Caco-2 (cell line): ENCODE results near the gene ANGPTL4. TPM values are rescaled to one million over a fixed set of nuclear protein-coding genes. Genes with fewer than 3 reads are reported as not detected.

Source experiments
- BruUV-seq: library from RNA; stranded (reverse); fragments of 400-500 nt; replicated peaks from 2 replicates; lab custom pipeline; 2021; lab: Mats Ljungman, UMichigan
- CTCF ChIA-PET: fragments of 300-600 bp; sonication (Branson Sonifier 250); formaldehyde crosslinking; loops from one replicate; lab custom pipeline; 2022; ENCODE audit warnings: antibody characterized with exemption; lab: Charles Lee
- POLR2A ChIA-PET: fragments of 300-600 bp; sonication (Branson Sonifier 250); formaldehyde crosslinking; loops from one replicate; lab custom pipeline; 2022; ENCODE audit warnings: antibody characterized with exemption; lab: Charles Lee
- DNase-seq, 2 experiments: peaks; one replicate each; pipeline versions ENCODE4 v3.0.0 to v3.0.0-alpha.2; 2020 to 2022
- H3K27me3 ChIP-seq: replicated peaks from 2 replicates; pipeline ENCODE4 v1.6.0; 2011; ENCODE audit warnings: low read length; ENCODE audit not compliant: control insufficient read depth, insufficient read depth
- H3K36me3 ChIP-seq: 2 replicates; pipeline ENCODE4 v1.5.1; 2011; ENCODE audit warnings: low read length; ENCODE audit not compliant: control insufficient read depth, insufficient read depth
- H3K4me1 ChIP-seq: fragments of 250-450 bp; sonication (Bioruptor Pico); 2 replicates; pipeline ENCODE4 v1.5.1; 2020; ENCODE audit warnings: mild to moderate bottlenecking
- H3K4me3 ChIP-seq: 2 replicates; pipeline ENCODE4 v1.5.1; 2011; ENCODE audit warnings: low read depth, mild to moderate bottlenecking, control low read depth, low read length
- H3K9me3 ChIP-seq: fragments of 250-450 bp; sonication (Bioruptor Pico); 2 replicates; pipeline ENCODE4 v1.5.1; 2020; ENCODE audit warnings: mild to moderate bottlenecking, moderate library complexity
- H3K27ac Mint-ChIP-seq: one replicate; pipeline ENCODE4 v1.8.0; 2022; ENCODE audit warnings: mixed read lengths; ENCODE audit not compliant: unreplicated experiment
- H3K27me3 Mint-ChIP-seq: one replicate; pipeline ENCODE4 v1.8.0; 2022; ENCODE audit warnings: mixed read lengths; ENCODE audit not compliant: insufficient read depth, unreplicated experiment
- H3K36me3 Mint-ChIP-seq: one replicate; pipeline ENCODE4 v1.8.0; 2022; ENCODE audit warnings: mild to moderate bottlenecking, mixed read lengths; ENCODE audit not compliant: insufficient read depth, unreplicated experiment
- H3K4me1 Mint-ChIP-seq: one replicate; pipeline ENCODE4 v1.8.0; 2022; ENCODE audit warnings: low read depth, mixed read lengths; ENCODE audit not compliant: unreplicated experiment
- H3K4me3 Mint-ChIP-seq: one replicate; pipeline ENCODE4 v1.8.0; 2022; ENCODE audit warnings: mild to moderate bottlenecking, moderate library complexity, mixed read lengths; ENCODE audit not compliant: unreplicated experiment
- H3K9me3 Mint-ChIP-seq: one replicate; pipeline ENCODE4 v1.8.0; 2022; ENCODE audit warnings: mixed read lengths; ENCODE audit not compliant: unreplicated experiment
- CTCF ChIP-seq, 2 experiments: fragments of 200-600 bp in 1 of 2; IDR thresholded peaks; 1 replicate in 1 of 2; 2 replicates in 1 of 2; pipeline versions ENCODE4 v1.5.1 to v1.8.0; 2011 to 2022; ENCODE audit warnings: antibody characterized with exemption in 1 of 2, control low read depth in 1 of 2, inconsistent platforms in 1 of 2, low read depth in 1 of 2, low read length in 1 of 2, mild to moderate bottlenecking in 1 of 2, moderate library complexity in 1 of 2; ENCODE audit not compliant: insufficient read depth in 1 of 2, severe bottlenecking in 1 of 2, unreplicated experiment in 1 of 2
- intact Hi-C: fragments of 100-400 bp; cut with micrococcal nuclease; formaldehyde crosslinking; loops from one replicate; pipeline ENCODE4 v1.10.0; 2022; ENCODE audit not compliant: unreplicated experiment
- total RNA-seq: library from RNA; stranded (reverse); gene quantifications from 2 replicates; pipeline ENCODE4 v1.2.3, GENCODE V29; 2022

The ANGPTL4 gene
- total RNA-seq, 1 experiment from 2014 or later: 1.2 TPM

- Histone ChIP-seq H3K4me1 (0 out of 2 replicates have a peak, but pooled peaks cover 5% of the 10 kb centered on the region), H3K27me3 (no peaks in the 10 kb centered on the region), H3K4me3 (no peak overlapping the region), H3K9me3 (no peaks in the 10 kb centered on the region), H3K36me3 (peaks cover 2% of the 10 kb centered on the region; the same call in 1 of the 2 replicates)
- BruUV-seq: no TSS peak
- no peak for TF ChIP-seq CTCF (IDR thresholded peaks at IDR 0.05; ENCODE audit: insufficient read depth in 1 of 2, low read depth in 1 of 2, low read length in 1 of 2, severe bottlenecking in 1 of 2, unreplicated experiment in 1 of 2)
- POLR2A ChIA-PET: no interaction called here
- Mint-ChIP-seq H3K36me3 (peaks cover 30% of the 10 kb centered on the region), H3K4me1 (peaks cover 13% of the 10 kb centered on the region), H3K27me3 (no peaks in the 10 kb centered on the region), H3K9me3 (no peaks in the 10 kb centered on the region), H3K4me3 (no peak overlapping the region), H3K27ac (no peak overlapping the region)
- CTCF ChIA-PET: interaction anchor here (0.5 to 1.6 kb wide), 2 partner anchors 15 to 44 kb away, joined by 4 to 5 read pairs; partner anchors contain the start of gene MARCHF2
- no peak for DNase-seq
- intact Hi-C loops: loop anchor here (2.0 to 5.0 kb wide), 2 partner anchors 43 to 131 kb away; no protein-coding TSS in a partner anchor
Observed at GRCh38 chr19:8397746-8398310, 33.9 kb downstream of the ANGPTL4 start.

GRCh38 chr19:8398311-8398771 lies 34.4 kb downstream of the ANGPTL4 start:
- Mint-ChIP-seq H3K4me1 (peaks cover 13% of the 10 kb centered on the region), H3K36me3 (peaks cover 30% of the 10 kb centered on the region), H3K27me3 (no peaks in the 10 kb centered on the region), H3K9me3 (no peaks in the 10 kb centered on the region), H3K4me3 (no peak overlapping the region), H3K27ac (no peak overlapping the region)
- Histone ChIP-seq H3K36me3 (peaks cover 2% of the 10 kb centered on the region; the same call in 1 of the 2 replicates), H3K4me1 (0 out of 2 replicates have a peak, but pooled peaks cover 5% of the 10 kb centered on the region), H3K9me3 (no peaks in the 10 kb centered on the region), H3K27me3 (no peaks in the 10 kb centered on the region), H3K4me3 (no peak overlapping the region)
- DNase-seq: no peak
- no peak for TF ChIP-seq CTCF (IDR thresholded peaks at IDR 0.05; ENCODE audit: insufficient read depth in 1 of 2, low read depth in 1 of 2, low read length in 1 of 2, severe bottlenecking in 1 of 2, unreplicated experiment in 1 of 2)
- CTCF ChIA-PET: interaction anchor here (0.5 to 1.6 kb wide), 2 partner anchors 15 to 45 kb away, joined by 4 to 5 read pairs; partner anchors contain the start of gene MARCHF2
- POLR2A ChIA-PET: no interaction called here
- no TSS peak for BruUV-seq
- intact Hi-C loops: loop anchor here (5.0 kb wide), 1 partner anchor 131 kb away; no protein-coding TSS in a partner anchor

- no TSS peak for BruUV-seq
- Histone ChIP-seq H3K36me3 (peaks cover 2% of the 10 kb centered on the region; the same call in 1 of the 2 replicates), H3K9me3 (no peaks in the 10 kb centered on the region), H3K4me3 (no peak overlapping the region), H3K4me1 (0 out of 2 replicates have a peak, but pooled peaks cover 2% of the 10 kb centered on the region), H3K27me3 (no peaks in the 10 kb centered on the region)
- intact Hi-C loops: loop anchor here (5.0 kb wide), 1 partner anchor 132 kb away; no protein-coding TSS in a partner anchor
- ChIA-PET POLR2A (no interaction called here), CTCF (interaction anchor here (0.6 kb wide), 1 partner anchor 73 kb away, joined by 4 read pairs; no protein-coding TSS in a partner anchor)
- DNase-seq: no peak
- H3K4me3 Mint-ChIP-seq: no peak overlapping the region
- no peak overlapping the region for H3K27ac Mint-ChIP-seq
- no peaks in the 10 kb centered on the region for H3K9me3 Mint-ChIP-seq
- H3K4me1 Mint-ChIP-seq: peaks cover 13% of the 10 kb centered on the region
- no peak for TF ChIP-seq CTCF (IDR thresholded peaks at IDR 0.05; ENCODE audit: insufficient read depth in 1 of 2, low read depth in 1 of 2, low read length in 1 of 2, severe bottlenecking in 1 of 2, unreplicated experiment in 1 of 2)
- no peaks in the 10 kb centered on the region for H3K27me3 Mint-ChIP-seq
- peaks cover 27% of the 10 kb centered on the region for H3K36me3 Mint-ChIP-seq
Observed at GRCh38 chr19:8399681-8400188, 35.8 kb downstream of the ANGPTL4 start.
